SHP77 treated with DMSO at 0.1 percent for 48 hours (cell line): ENCODE data around the gene DUSP1.

ENCODE experiments used
- DNase-seq: peaks from one replicate; lab custom pipeline; 2025; lab: John Stamatoyannopoulos, UW

DUSP1 gene

DNA sequence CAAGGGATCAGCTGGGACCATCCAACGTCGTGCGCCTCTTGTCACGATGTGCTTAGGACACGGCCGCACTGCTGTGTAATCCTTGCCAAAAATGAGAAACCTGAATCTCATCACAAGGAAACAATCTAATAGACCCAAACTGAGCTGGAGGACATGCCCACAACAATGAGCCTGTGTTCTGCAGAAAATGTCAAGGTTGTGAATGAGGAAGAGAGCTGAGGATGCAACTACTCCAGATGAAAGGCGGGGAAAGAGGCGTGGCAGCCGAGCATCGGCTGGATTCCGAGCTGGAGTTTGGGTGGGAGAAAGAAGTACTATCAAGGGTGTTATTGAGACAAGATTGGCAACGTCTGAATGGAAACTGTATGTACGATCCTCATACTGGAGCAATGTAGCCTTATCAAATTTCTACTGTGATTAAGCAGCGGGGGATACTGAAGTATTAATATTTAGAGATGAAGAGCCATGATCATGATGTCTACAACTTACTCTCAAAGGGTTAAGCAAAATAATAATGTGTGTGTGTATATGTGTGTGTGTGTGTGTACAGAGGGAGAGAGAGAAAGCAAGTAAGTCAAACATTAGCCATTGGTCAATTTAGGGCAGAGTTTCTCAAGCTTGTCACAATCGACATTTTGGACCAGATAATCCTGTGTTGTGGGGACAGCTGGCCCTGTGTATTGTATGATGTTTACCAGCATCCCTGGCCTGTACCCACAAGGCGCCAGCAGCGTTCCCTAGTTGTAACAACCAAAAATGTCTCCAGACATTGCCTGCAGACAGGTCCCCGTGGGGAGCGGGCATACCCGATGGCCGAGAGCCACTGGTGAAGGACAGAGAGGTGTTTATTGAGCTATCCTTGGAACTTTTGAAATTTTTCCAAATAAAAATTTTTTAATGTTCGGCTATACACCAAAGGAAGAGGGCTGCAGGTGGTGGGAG is 46.5 kb downstream of the DUSP1 start:
- DNase-seq: no peak

DNA sequence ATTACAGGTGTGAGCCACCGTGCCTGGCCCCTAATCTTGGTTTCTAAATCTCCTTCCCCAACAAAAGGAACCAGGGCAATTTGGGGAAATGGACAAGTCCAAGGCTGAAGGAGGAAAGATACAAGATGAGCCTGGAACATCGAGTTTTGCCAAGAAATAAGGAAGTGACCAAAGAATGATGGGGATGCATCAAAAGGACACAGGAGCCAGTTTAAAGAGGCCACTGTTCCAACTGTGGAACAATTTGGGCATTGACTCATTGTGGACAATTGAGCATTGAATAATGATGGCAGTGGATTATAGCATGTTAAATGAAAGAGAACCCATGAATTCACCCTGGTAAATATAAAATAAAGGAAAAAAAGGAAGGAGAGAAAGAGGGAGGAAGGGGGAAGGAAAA is 47.5 kb downstream of the DUSP1 start:
- DNase-seq: no peak

DNA sequence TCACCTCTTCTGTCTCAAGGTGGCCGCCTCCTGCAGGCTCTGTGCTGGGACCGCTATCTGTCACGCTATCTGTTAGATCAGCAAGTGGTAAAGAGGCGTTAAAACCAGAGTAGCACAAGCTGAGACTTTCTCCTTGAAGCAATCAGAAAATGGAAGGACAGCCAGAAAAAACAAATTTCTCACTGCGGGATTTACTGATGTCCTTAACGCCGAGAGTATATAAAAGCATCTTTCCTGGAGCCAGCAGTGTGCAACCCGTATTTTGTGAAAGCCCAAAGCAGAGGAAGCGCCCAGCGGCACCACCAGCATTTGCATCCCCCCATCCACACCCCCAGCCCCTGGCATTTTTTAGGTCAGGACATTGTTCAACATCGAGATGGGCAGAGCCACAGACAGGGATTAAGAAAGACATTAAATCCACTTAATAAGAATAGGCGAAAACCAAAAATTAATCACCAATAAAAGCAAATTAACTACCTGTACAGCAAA is 48.6 kb downstream of the DUSP1 start:
- DNase-seq: no peak

DNA sequence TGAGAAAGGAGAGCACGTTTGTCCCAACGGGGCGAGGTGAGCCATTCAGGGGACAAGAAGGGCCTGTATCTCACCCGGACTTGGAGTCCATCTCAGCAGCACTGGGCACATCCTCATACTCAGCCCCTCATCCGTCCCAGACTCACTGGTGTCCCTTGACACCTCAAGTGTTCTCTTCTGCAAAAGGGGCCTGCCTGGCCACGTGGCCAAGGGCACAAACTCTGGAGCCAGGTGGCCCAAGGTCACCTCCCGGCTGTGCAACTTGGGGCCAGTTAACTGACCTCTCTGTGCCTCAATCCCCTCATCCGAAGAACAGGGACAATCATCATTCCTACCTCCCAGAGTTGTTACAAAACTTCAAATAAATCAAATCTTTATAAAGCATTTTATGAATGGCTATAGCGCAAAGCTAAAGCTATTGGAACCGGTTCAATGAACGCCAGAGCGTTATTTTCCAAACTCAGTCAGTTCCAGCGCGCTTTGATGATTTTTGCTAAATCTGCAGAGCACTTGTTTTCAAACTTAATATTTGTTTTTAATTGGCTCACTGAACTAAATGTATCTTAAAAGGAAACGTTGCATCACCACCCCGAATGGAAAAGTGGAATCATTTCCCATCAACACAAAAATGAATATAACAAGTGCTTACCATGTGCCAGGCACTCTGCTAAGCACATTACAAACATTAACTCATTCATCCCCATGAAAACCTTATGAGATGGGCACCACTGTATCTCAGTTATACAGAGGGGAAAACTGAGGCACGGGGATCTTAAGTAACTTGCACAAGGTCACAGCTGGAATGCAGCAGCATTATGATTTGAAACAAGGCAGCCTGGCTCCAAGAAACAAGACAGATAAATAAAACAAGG is 49.3 kb downstream of the DUSP1 start:
- no peak for DNase-seq

DNA sequence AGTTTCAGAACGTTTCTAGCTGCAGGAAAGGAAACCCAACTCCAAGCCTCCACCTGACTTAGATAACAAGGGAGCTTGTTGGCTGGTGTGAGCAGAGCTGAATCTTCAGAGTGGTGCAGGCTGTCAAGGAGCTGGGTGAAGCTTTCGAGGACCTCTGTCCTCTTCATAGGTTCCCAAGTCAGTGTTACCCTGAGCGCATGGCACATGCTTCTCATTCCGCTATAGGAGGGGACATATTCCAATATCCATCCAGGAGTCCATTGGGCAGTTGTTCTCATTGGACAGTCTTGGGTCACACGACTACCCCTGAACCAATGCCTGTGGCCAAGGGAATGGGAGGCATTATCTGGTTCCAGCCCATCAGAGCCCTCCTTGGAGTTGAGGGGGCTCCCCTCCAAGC is 50.3 kb downstream of the DUSP1 start:
- DNase-seq: no peak

DNA sequence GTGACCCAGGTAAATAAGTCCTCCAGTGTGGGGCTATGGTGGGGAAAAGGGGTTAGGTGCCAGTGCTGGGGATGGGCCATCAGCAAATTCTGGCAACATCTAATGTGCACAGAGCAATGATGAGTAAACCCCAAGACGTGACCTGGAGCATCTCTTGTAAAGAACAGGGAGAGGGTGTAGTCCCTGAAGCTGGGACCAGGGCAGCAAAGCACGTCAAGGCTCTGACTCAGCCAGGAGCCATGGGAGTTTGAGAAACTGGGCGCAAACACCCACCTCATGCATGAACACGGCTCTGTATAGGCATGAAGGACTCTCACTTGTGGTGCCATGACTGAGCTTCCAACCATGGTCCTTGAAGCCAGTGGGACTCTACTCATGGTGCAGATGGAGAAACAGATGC is 51.8 kb downstream of the DUSP1 start:
- DNase-seq: no peak

DNA sequence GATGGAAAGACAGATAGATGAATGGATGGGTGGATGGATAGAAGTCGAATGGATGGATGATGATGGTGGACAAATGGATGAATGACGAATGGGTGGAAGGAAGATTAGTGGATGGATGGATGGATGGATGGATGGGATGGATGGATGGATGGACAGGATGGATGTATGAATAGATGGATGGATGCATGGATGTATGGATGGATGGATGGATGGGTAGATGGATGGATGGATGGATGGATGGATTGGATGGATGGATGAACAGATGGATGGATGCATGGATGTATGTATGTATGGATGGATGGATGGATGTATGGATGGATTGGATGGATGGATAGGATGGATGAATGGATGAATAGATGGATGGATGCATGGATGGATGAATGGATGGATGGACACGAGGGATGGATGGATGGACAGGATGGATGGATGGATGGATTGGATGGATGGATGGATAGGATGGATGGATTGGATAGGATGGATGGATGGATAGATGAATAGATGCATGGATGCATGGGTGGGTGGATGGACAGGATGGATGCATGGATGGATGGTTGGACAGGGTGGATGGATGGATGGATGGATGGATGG is 52.4 kb downstream of the DUSP1 start:
- no peak for DNase-seq
